A549 (cell line): ENCODE measurements around the gene CNOT3. TPM values are rescaled to one million over a fixed set of nuclear protein-coding genes. Genes with fewer than 3 reads are reported as not detected.
"Not testable (repeated sequence)": the region's sequence is repeated elsewhere in the genome, so short reads cannot be mapped to it uniquely, and the experiment has no call there.

Experiments
- ATAC-seq, 2 experiments: fragments of 200-7000 bp in 1 of 2; fragments of >200 bp in 1 of 2; cut with Nextera tagmentation in 1 of 2; cut with Tn5 transposase in 1 of 2; 3 replicates each; pipeline versions ENCODE4 v1.8.0 to v1.9.1; 2018 to 2020; ENCODE audit warnings: mild to moderate bottlenecking in 1 of 2, moderate library complexity in 1 of 2
- CTCF ChIA-PET: fragments of 300-600 bp; sonication (Branson Sonifier 250); formaldehyde crosslinking; extraction: SDS; loops from one replicate; lab custom pipeline; 2021; ENCODE audit warnings: antibody characterized with exemption, inconsistent platforms; lab: Yijun Ruan, JAX
- POLR2A ChIA-PET: fragments of 350-600 bp; formaldehyde crosslinking; extraction: SDS; loops from one replicate; lab custom pipeline; 2021; ENCODE audit warnings: antibody characterized with exemption, inconsistent platforms; lab: Yijun Ruan, JAX
- DNase-seq, 2 experiments: peaks; one replicate each; pipeline versions ENCODE4 v3.0.0 to v3.0.0-alpha.2; 2011 to 2016; ENCODE audit warnings: low read depth in 1 of 2, low spot score in 1 of 2
- FAIRE-seq: peaks from 2 replicates; lab custom pipeline; 2011; peaks lifted over from hg19 to GRCh38; lab: Jason Lieb, UNC
- H3K27ac ChIP-seq, 2 experiments: fragments of >200 bp; sonication (Bioruptor Twin); formaldehyde crosslinking; 3 replicates each; pipeline ENCODE4 v1.5.1; 2016 to 2017
- H3K4me1 ChIP-seq: fragments of >200 bp; sonication (Bioruptor Twin); formaldehyde crosslinking; 3 replicates; pipeline ENCODE4 v1.6.1; 2016
- H3K4me2 ChIP-seq: fragments of >200 bp; sonication (Bioruptor Twin); formaldehyde crosslinking; 3 replicates; pipeline ENCODE4 v1.6.1; 2016
- H3K4me3 ChIP-seq: fragments of >200 bp; sonication (Bioruptor Twin); formaldehyde crosslinking; 3 replicates; pipeline ENCODE4 v1.5.1; 2016
- H3K9me3 ChIP-seq: fragments of >200 bp; sonication (Bioruptor Twin); formaldehyde crosslinking; 3 replicates; pipeline ENCODE4 v1.6.1; 2016
- CBX8 ChIP-seq: fragments of 200-600 bp; sonication (generic); IDR thresholded peaks from 2 replicates; pipeline ENCODE4 v1.6.1; 2016
- CHD2 ChIP-seq: fragments of 150-350 bp; IDR thresholded peaks from 2 replicates; pipeline ENCODE4 v1.6.1; 2014; ENCODE audit warnings: low read length; ENCODE audit not compliant: partially characterized antibody
- CHD4 ChIP-seq: fragments of 200-600 bp; sonication (generic); IDR thresholded peaks from 2 replicates; pipeline ENCODE4 v1.6.1; 2016; ENCODE audit warnings: antibody characterized with exemption, mild to moderate bottlenecking, borderline replicate concordance
- EHF ChIP-seq: fragments of 250-450 bp; sonication (Bioruptor Pico); IDR thresholded peaks from 2 replicates; pipeline ENCODE4 v1.5.0; 2020; ENCODE audit warnings: mild to moderate bottlenecking
- ESRRA ChIP-seq: fragments of 150-350 bp; IDR thresholded peaks from 2 replicates; pipeline ENCODE4 v1.6.1; 2014; ENCODE audit warnings: mild to moderate bottlenecking, low read length, borderline replicate concordance
- FOSB ChIP-seq: fragments of 250-450 bp; sonication (Bioruptor Pico); IDR thresholded peaks from 2 replicates; pipeline ENCODE4 v1.5.0; 2020; ENCODE audit warnings: mild to moderate bottlenecking, moderate library complexity
- FOXS1 ChIP-seq: fragments of 250-450 bp; sonication (Bioruptor Pico); IDR thresholded peaks from 2 replicates; pipeline ENCODE4 v1.5.0; 2020; ENCODE audit warnings: mild to moderate bottlenecking, moderate library complexity
- HDAC2 ChIP-seq: fragments of 200-600 bp; sonication (generic); IDR thresholded peaks from 2 replicates; pipeline ENCODE4 v1.6.1; 2016
- HOXA7 ChIP-seq: fragments of 250-450 bp; sonication (Bioruptor Pico); IDR thresholded peaks from 2 replicates; pipeline ENCODE4 v1.5.0; 2020; ENCODE audit warnings: mild to moderate bottlenecking, moderate library complexity
- KDM5A ChIP-seq: fragments of 200-600 bp; sonication (generic); IDR thresholded peaks from 2 replicates; pipeline ENCODE4 v1.6.1; 2016; ENCODE audit warnings: antibody characterized with exemption, mild to moderate bottlenecking
- MAZ ChIP-seq: fragments of 150-350 bp; IDR thresholded peaks from 2 replicates; pipeline ENCODE4 v1.6.1; 2014; ENCODE audit warnings: antibody characterized with exemption, low read depth, low read length, borderline replicate concordance
- MYC ChIP-seq: IDR thresholded peaks from 2 replicates; pipeline ENCODE4 v1.6.1; 2012; ENCODE audit warnings: mild to moderate bottlenecking, inconsistent platforms, low read length, improper control_type of control experiment, borderline replicate concordance
- PHF8 ChIP-seq: fragments of 200-600 bp; sonication (generic); IDR thresholded peaks from 2 replicates; pipeline ENCODE4 v1.6.1; 2016; ENCODE audit warnings: low read depth, mild to moderate bottlenecking, antibody characterized with exemption, moderate library complexity, borderline replicate concordance
- POLR2A ChIP-seq: IDR thresholded peaks from 2 replicates; pipeline ENCODE4 v1.6.1; 2012; ENCODE audit warnings: mild to moderate bottlenecking, low read length
- RAD21 ChIP-seq, 2 experiments: fragments of >200 bp in 1 of 2; sonication (Bioruptor Twin) in 1 of 2; formaldehyde crosslinking in 1 of 2; IDR thresholded peaks in 1 of 2; conservative IDR thresholded peaks in 1 of 2; 2 replicates in 1 of 2; 3 replicates in 1 of 2; pipeline ENCODE4 v1.6.1; 2012 to 2018; ENCODE audit warnings: inconsistent platforms in 1 of 2
- SMC3 ChIP-seq: fragments of >200 bp; sonication (Bioruptor Twin); formaldehyde crosslinking; IDR thresholded peaks from 3 replicates; pipeline ENCODE4 v1.6.1; 2018; ENCODE audit warnings: inconsistent platforms
- SREBF2 ChIP-seq: fragments of 450-650 bp; IDR thresholded peaks from 2 replicates; pipeline ENCODE4 v1.6.1; 2014; ENCODE audit warnings: mild to moderate bottlenecking, moderate library complexity
- TP53 ChIP-seq: fragments of 250-450 bp; sonication (Bioruptor Pico); IDR thresholded peaks from 2 replicates; pipeline ENCODE4 v1.5.0; 2021; ENCODE audit warnings: mild to moderate bottlenecking, moderate library complexity
- WGBS: methylation state at CpG from one replicate; pipeline ENCODE4 v1.1.6; 2017; ENCODE audit errors: missing lambda C conversion rate; 5-methylcytosine and 5-hydroxymethylcytosine counted together
- polyA plus RNA-seq, 4 experiments: library from polyadenylated mRNA; depleted of rRNA in 3 of 4; stranded (reverse); fragments of >200 nt; fragmentation: RNase III in 1 of 4; extraction: RNeasy Plus Mini Kit Qiagen cat#74134 plus additional on column Dnase treatment in 1 of 4; gene quantifications; 2 replicates in 3 of 4; 3 replicates in 1 of 4; pipeline ENCODE4 v1.2.3, GENCODE V29; 2011 to 2017
- TF ChIP-seq, protein P1 (sequence below): IDR thresholded peaks from 2 replicates; pipeline ENCODE4 v1.6.1; 2012
- TF ChIP-seq, protein P2 (sequence below): IDR thresholded peaks from 2 replicates; pipeline ENCODE4 v1.6.1; 2012; ENCODE audit warnings: low read depth, borderline replicate concordance
- TF ChIP-seq, protein P3 (sequence below): IDR thresholded peaks from 2 replicates; pipeline ENCODE4 v1.6.1; 2012
- TF ChIP-seq, protein P4 (sequence below): fragments of >200 bp; sonication (Bioruptor Twin); formaldehyde crosslinking; IDR thresholded peaks from 2 replicates; pipeline ENCODE4 v1.6.1; 2016

The CNOT3 gene
- polyA plus RNA-seq, 2 of the 4 experiments (the other 2 are of a cell fraction), result 24.9 to 59.2 TPM

DNA sequence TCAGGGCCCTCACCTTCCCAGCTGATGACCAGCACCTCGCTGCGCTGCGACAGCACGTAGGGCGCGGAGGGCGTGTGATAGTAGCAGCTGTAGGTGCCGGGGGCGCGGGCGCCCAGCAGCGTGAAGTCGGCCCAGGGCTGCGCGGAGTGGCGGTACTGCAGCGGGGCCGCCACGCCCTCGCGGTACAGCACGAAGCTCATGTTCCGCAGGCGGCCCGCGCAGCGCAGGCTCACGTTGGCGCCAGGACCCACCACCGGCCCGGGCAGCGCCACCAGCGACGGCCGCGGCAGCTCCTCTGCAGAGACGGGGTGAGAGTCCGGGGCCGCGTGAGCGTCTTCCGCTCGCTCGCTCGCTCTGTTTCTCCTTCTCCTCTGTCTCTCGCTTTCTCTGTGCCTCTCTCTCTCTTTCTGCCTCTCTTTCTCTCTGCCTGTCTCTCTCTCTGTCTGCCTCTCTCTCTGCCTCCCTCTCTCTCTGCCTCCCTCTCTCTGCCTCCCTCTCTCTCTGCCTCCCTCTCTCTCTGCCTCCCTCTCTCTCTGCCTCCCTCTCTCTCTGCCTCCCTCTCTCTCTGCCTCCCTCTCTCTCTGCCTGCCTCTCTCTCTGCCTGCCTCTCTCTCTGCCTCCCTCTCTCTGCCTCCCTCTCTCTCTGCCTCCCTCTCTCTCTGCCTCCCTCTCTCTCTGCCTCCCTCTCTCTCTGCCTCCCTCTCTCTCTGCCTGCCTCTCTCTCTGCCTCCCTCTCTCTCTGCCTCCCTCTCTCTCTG lies 41.5 kb upstream of the CNOT3 start:
- POLR2A ChIA-PET, result interaction anchor here (0.7 kb wide), 1 partner anchor 31 kb away, joined by 3 read pairs; no protein-coding TSS in a partner anchor
- not testable (repeated sequence) for FAIRE-seq
- H3K27ac ChIP-seq, result peak overlapping the region; percentile 40 to 78; a peak in 5 of 6 replicates

DNA sequence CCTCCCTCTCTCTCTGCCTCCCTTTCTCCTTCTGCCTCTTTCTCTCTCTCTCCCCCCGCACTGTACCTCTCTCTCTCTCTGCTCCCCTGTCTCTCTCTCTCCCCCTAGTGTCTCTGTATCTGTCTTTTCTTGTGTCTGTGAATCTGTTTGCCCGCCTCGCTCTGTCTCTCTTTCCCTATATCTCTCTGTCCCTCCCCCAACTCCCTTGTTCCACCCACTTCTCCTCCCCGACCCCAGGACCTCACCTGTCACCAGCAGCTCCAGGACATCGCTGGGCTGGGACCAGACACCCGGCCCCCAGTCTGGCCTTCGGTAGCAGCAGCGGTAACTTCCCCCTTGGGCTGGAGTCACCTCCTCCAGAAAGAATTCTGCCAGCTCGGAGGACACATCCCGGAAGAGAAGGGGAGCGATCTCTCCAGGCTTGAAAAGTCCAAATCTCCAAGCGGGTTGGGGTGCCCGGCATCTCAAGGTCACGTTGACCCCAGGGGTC lies 40.9 kb upstream of the CNOT3 start:
- peaks cover 11% of the 10 kb centered on the region; the same call in 1 of the 3 replicates for H3K4me1 ChIP-seq
- H3K4me2 ChIP-seq, result peak overlapping the region; percentile 83
- CTCF ChIA-PET, result interaction anchor here (0.6 to 4.3 kb wide), 26 partner anchors 11 to 304 kb away, joined by 3 to 35 read pairs (median 4); partner anchors contain the start of genes PRPF31 and TFPT
- peak overlapping the region; percentile 33 for H3K4me3 ChIP-seq
- 18% methylated on average over 14 of the region's 14 CpGs for WGBS
- peaks cover 12% of the 10 kb centered on the region; the same call in 2 of the 3 replicates for H3K9me3 ChIP-seq
- POLR2A ChIA-PET, result interaction anchor here (0.7 kb wide), 2 partner anchors 18 to 32 kb away, joined by 3 to 4 read pairs; partner anchors contain the start of genes PRPF31 and TFPT
- DNase-seq (peak; percentile 68 to 79), FAIRE-seq (no peak), ATAC-seq (peak; percentile 88 to 89)
- peak overlapping the region; percentile 40 to 78; a peak in 5 of 6 replicates for H3K27ac ChIP-seq
- TF ChIP-seq SMC3 (peak; percentile 56), RAD21 (conservative IDR thresholded peaks at IDR 0.05 in 1 of 2, IDR thresholded peaks at IDR 0.05 in 1 of 2) (peak in 1 of 2 experiments; percentile 65; a peak in 4 of 5 replicates), POLR2A (peak; percentile 17; the same call in 1 of the 2 replicates), CHD2 (no peak)

More for the DNA sequence above, 41.5 kb upstream of the CNOT3 start:
- CTCF ChIA-PET, result interaction anchor here (0.6 to 4.3 kb wide), 23 partner anchors 10 to 303 kb away, joined by 3 to 35 read pairs (median 5); no protein-coding TSS in a partner anchor
- Histone ChIP-seq H3K4me2 (peak overlapping the region; percentile 83), H3K4me3 (peak overlapping the region; percentile 33), H3K9me3 (peaks cover 12% of the 10 kb centered on the region; the same call in 2 of the 3 replicates), H3K4me1 (peaks cover 11% of the 10 kb centered on the region; the same call in 1 of the 3 replicates)
- TF ChIP-seq, protein P1, sequence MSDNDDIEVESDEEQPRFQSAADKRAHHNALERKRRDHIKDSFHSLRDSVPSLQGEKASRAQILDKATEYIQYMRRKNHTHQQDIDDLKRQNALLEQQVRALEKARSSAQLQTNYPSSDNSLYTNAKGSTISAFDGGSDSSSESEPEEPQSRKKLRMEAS, result peak; percentile 94
- TF ChIP-seq, protein P2, sequence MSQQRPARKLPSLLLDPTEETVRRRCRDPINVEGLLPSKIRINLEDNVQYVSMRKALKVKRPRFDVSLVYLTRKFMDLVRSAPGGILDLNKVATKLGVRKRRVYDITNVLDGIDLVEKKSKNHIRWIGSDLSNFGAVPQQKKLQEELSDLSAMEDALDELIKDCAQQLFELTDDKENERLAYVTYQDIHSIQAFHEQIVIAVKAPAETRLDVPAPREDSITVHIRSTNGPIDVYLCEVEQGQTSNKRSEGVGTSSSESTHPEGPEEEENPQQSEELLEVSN, result peak; percentile 91
- 0 out of 2 replicates have a peak, but pooled peaks have one; percentile 34 for TF ChIP-seq TP53
- 41% methylated on average over 38 of the region's 46 CpGs for WGBS
- DNase-seq (peak; percentile 50 to 62), ATAC-seq (peak; percentile 79 to 81)

DNA sequence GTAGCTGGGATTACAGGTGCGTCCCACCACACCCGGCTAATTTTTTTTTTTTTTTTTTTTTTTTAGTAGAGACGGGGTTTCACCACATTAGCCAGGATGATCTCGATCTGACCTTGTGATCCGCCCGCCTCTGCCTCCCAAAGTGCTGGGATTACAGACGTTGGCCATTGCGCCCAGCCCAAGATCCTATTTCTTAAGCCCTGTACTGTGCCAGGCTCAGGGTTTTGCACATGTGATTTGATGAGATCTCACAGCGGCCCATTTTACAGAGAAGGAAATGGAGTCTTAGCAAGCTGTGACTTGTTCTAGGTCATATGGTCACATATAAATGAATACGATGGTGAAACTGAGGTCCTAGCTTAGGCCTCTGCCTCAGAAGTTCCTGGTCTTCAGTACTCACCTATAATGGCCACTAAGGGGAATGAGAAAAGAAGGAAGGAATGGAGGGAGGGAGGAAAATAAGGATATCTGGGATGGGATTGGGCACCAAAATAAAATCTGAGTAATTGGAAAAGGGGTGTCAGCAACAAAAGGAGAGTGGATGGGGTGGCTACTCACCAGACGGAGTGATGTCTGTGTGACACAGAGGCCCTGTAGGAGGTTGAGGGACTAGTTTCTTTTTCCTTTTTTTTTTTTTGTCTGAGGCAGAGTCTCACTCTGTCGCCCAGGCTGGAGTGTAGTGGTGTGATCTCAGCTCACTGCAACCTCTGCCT lies 38.2 kb upstream of the CNOT3 start:
- H3K4me3 ChIP-seq, result no peak overlapping the region
- no peak for DNase-seq
- H3K9me3 ChIP-seq, result peaks cover 5% of the 10 kb centered on the region; the same call in 1 of the 3 replicates
- TF ChIP-seq TP53 (no peak), FOSB (CRISPR knock-in tag) (no peak), SREBF2 (no peak), ESRRA (no peak), HDAC2 (no peak), FOXS1 (CRISPR knock-in tag) (no peak), CHD4 (no peak), MAZ (no peak), PHF8 (no peak), CBX8 (no peak), EHF (CRISPR knock-in tag) (no peak), KDM5A (no peak), POLR2A (no peak), MYC (no peak), HOXA7 (CRISPR knock-in tag) (no peak)
- TF ChIP-seq, protein P3, sequence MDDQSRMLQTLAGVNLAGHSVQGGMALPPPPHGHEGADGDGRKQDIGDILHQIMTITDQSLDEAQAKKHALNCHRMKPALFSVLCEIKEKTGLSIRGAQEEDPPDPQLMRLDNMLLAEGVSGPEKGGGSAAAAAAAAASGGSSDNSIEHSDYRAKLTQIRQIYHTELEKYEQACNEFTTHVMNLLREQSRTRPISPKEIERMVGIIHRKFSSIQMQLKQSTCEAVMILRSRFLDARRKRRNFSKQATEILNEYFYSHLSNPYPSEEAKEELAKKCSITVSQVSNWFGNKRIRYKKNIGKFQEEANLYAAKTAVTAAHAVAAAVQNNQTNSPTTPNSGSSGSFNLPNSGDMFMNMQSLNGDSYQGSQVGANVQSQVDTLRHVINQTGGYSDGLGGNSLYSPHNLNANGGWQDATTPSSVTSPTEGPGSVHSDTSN, result no peak
- TF ChIP-seq, protein P4, sequence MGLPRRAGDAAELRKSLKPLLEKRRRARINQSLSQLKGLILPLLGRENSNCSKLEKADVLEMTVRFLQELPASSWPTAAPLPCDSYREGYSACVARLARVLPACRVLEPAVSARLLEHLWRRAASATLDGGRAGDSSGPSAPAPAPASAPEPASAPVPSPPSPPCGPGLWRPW, result no peak
- 81% methylated on average over 12 of the region's 12 CpGs for WGBS
- ChIA-PET CTCF (interaction anchor here (1.0 to 4.0 kb wide), 5 partner anchors 68 to 290 kb away, joined by 4 to 35 read pairs (median 8); no protein-coding TSS in a partner anchor), POLR2A (interaction anchor here (1.4 kb wide), 1 partner anchor 16 kb away, joined by 10 read pairs; the partner anchor contains the start of genes PRPF31 and TFPT)
- H3K27ac ChIP-seq, result no peak overlapping the region
- H3K4me2 ChIP-seq, result no peak overlapping the region
- no peak for ATAC-seq
- H3K4me1 ChIP-seq, result peaks cover 14% of the 10 kb centered on the region; the same call in 1 of the 3 replicates
- peak; percentile 7 for FAIRE-seq

DNA sequence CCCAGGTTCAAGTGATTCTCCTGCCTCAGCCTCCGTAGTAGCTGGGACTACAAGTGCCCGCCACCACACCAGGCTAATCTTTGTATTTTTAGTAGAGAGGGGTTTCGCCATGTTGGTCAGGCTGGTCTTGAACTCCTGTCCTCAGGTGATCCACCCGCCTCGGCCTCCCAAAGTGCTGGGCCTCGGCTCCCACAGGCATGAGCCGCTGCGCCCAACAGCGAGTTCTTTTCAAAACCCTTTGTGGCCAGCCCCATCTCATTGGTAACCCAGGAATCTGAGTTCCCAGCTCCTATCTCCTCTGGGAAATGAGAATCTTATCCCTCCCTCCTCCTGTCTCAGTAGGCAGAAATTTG lies 37.7 kb upstream of the CNOT3 start:
- FAIRE-seq, POLR2A ChIA-PET, H3K4me2 ChIP-seq, ATAC-seq, H3K27ac ChIP-seq, DNase-seq, H3K4me3 ChIP-seq, H3K9me3 ChIP-seq: not testable (repeated sequence)
- peaks cover 15% of the 10 kb centered on the region; the same call in 1 of the 3 replicates for H3K4me1 ChIP-seq
- 66% methylated on average over 9 of the region's 9 CpGs for WGBS
- CTCF ChIA-PET, result interaction anchor here (0.8 to 4.0 kb wide), 4 partner anchors 64 to 291 kb away, joined by 3 to 35 read pairs (median 13); no protein-coding TSS in a partner anchor
